ENCODE results near the gene LRRC75A.

DNA sequence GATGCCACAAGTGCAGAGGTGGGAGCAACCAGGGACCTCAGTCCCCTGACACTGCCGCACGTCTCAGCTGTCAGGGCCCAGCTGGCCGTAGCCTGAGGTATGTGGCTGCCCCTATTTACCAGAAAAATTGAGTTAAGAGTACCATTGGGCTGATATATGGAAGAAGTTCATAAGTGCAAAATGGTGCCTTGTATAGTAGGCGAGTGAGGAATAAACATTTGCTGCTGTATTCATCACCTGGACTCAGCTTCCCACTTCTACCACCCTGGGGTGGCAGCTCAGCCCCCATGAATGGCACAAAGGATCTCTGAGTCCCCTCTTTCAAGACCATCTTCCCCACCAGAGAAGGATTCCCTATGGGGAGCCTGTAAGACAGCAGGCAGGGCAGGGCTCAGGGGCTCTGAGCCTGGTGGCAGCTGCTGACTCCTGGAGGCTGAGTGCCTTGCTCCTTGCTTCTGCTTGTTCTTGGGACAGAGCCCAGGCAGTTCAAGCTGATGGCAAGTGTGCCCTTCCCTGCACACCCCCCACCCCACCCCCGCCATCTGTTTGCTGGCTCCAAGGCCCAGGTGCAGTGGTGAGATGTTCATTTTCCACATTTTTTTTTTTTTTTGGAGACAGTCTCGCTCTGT lies 47.6 kb downstream of the LRRC75A start:
- TF ChIP-seq EHF (CRISPR knock-in tag; IDR thresholded peaks at IDR 0.05): no peak
- no peak for TF ChIP-seq CHD2 (IDR thresholded peaks at IDR 0.05; ENCODE audit: low read length, partially characterized antibody)

All from A549 (cell line).